HFFc6 (cell line): Measurements from ENCODE around the gene KLF6. TPM values are rescaled to one million over a fixed set of nuclear protein-coding genes. Genes with fewer than 3 reads are reported as not detected.

Experiments used
- DNase-seq: peaks from one replicate; pipeline ENCODE4 v3.0.0-alpha.2; 2018
- H3K27ac Mint-ChIP-seq: 2 replicates; pipeline ENCODE4 v1.8.0; 2020; ENCODE audit warnings: mild to moderate bottlenecking, mixed read lengths
- H3K27me3 Mint-ChIP-seq: 2 replicates; pipeline ENCODE4 v1.8.0; 2021; ENCODE audit warnings: mild to moderate bottlenecking, moderate library complexity, mixed read lengths; ENCODE audit not compliant: insufficient read depth
- H3K36me3 Mint-ChIP-seq: 2 replicates; pipeline ENCODE4 v1.8.0; 2021; ENCODE audit warnings: low read depth, mixed read lengths
- H3K4me1 Mint-ChIP-seq: 2 replicates; pipeline ENCODE4 v1.8.0; 2020; ENCODE audit warnings: low read depth, mixed read lengths
- H3K4me3 Mint-ChIP-seq: 2 replicates; pipeline ENCODE4 v1.8.0; 2020; ENCODE audit warnings: mild to moderate bottlenecking, moderate library complexity, mixed read lengths
- H3K9me3 Mint-ChIP-seq: 2 replicates; pipeline ENCODE4 v1.8.0; 2020; ENCODE audit warnings: mild to moderate bottlenecking, mixed read lengths
- CTCF ChIP-seq: fragments of 200-600 bp; sonication (generic); IDR thresholded peaks from 2 replicates; pipeline ENCODE4 v1.5.0; 2021; ENCODE audit warnings: antibody characterized with exemption, mild to moderate bottlenecking
- total RNA-seq, 6 experiments: library from RNA; stranded (reverse); fragmentation: NEBNext Ultra II Directional; extraction: Animal tissue kit (Norgen Biotek cat#: 25700); gene quantifications; 2 replicates in 1 of 6; 3 replicates in 5 of 6; pipeline ENCODE4 v1.2.3, GENCODE V29; 2021

The KLF6 gene
- total RNA-seq, 6 experiments from 2014 or later = 114 to 154 (median 142) TPM

- no peaks in the 10 kb centered on the region for H3K9me3 Mint-ChIP-seq
- H3K36me3 Mint-ChIP-seq = no peaks in the 10 kb centered on the region
- H3K4me1 Mint-ChIP-seq = peaks cover 46% of the 10 kb centered on the region
- no peak for TF ChIP-seq CTCF
- peaks cover 5% of the 10 kb centered on the region for H3K27me3 Mint-ChIP-seq
- no peak overlapping the region for H3K27ac Mint-ChIP-seq
- H3K4me3 Mint-ChIP-seq = no peak overlapping the region
- no peak for DNase-seq
Observed at GRCh38 chr10:3814838-3815220, 29.8 kb upstream of the KLF6 start.

GRCh38 chr10:3813986-3814837 is 29.2 kb upstream of the KLF6 start:
- H3K27me3 Mint-ChIP-seq = peaks cover 5% of the 10 kb centered on the region
- no peaks in the 10 kb centered on the region for H3K36me3 Mint-ChIP-seq
- H3K4me3 Mint-ChIP-seq = no peak overlapping the region
- TF ChIP-seq CTCF = no peak
- H3K4me1 Mint-ChIP-seq = peaks cover 50% of the 10 kb centered on the region
- no peaks in the 10 kb centered on the region for H3K9me3 Mint-ChIP-seq
- no peak for DNase-seq
- H3K27ac Mint-ChIP-seq = no peak overlapping the region

- H3K27ac Mint-ChIP-seq = no peak overlapping the region
- no peak for TF ChIP-seq CTCF
- peaks cover 5% of the 10 kb centered on the region for H3K27me3 Mint-ChIP-seq
- no peak overlapping the region for H3K4me3 Mint-ChIP-seq
- no peaks in the 10 kb centered on the region for H3K9me3 Mint-ChIP-seq
- no peaks in the 10 kb centered on the region for H3K36me3 Mint-ChIP-seq
- no peak for DNase-seq
- peaks cover 60% of the 10 kb centered on the region for H3K4me1 Mint-ChIP-seq
Observed at GRCh38 chr10:3813267-3813666, 28.3 kb upstream of the KLF6 start.

- no peaks in the 10 kb centered on the region for H3K9me3 Mint-ChIP-seq
- peak overlapping the region; percentile 90 for H3K27ac Mint-ChIP-seq
- no peak overlapping the region; the same call in 1 of the 2 replicates for H3K4me3 Mint-ChIP-seq
- DNase-seq = no peak
- TF ChIP-seq CTCF = no peak
- H3K4me1 Mint-ChIP-seq = peaks cover 66% of the 10 kb centered on the region
- no peaks in the 10 kb centered on the region for H3K36me3 Mint-ChIP-seq
- H3K27me3 Mint-ChIP-seq = peaks cover 3% of the 10 kb centered on the region
Observed at GRCh38 chr10:3812141-3812540, 27.1 kb upstream of the KLF6 start.

- peaks cover 74% of the 10 kb centered on the region for H3K4me1 Mint-ChIP-seq
- H3K4me3 Mint-ChIP-seq = peak overlapping the region; percentile 83
- no peaks in the 10 kb centered on the region for H3K9me3 Mint-ChIP-seq
Observed at GRCh38 chr10:3811291-3811870, 26.4 kb upstream of the KLF6 start.

More at GRCh38 chr10:3811291-3811870, 26.4 kb upstream of the KLF6 start:
- peak overlapping the region; percentile 90 for H3K27ac Mint-ChIP-seq
- peaks cover 3% of the 10 kb centered on the region for H3K27me3 Mint-ChIP-seq
- H3K36me3 Mint-ChIP-seq = no peaks in the 10 kb centered on the region
- DNase-seq = no peak
- TF ChIP-seq CTCF = no peak
